Measurements from ENCODE around the gene FTO.

- TF ChIP-seq CTCF (IDR thresholded peaks at IDR 0.05) (no peak), POLR2A (IDR thresholded peaks at IDR 0.05) (no peak)
Observed at GRCh38 chr16:54072237-54072636, 368.3 kb downstream of the FTO start.

Data from esophagus squamous epithelium (tissue), 4 donors.